CD14-positive monocyte (primary cell): ENCODE measurements around the gene ATXN1. TPM values are rescaled to one million over a fixed set of nuclear protein-coding genes. Genes with fewer than 3 reads are reported as not detected.

Experiments used
- DNase-seq, 3 donors: peaks; one replicate each; pipeline ENCODE4 v3.0.0-alpha.2; 2011 to 2022
- H2AFZ ChIP-seq: 2 replicates; pipeline ENCODE4 v1.6.0; 2012; ENCODE audit warnings: mild to moderate bottlenecking, low read depth, low read length, inconsistent platforms; ENCODE audit not compliant: insufficient read depth, poor library complexity, severe bottlenecking
- H3K27ac ChIP-seq, 2 donors: 1 replicate in 1 of 2; 2 replicates in 1 of 2; pipeline ENCODE4 v1.5.1; 2012 to 2013; ENCODE audit warnings: low read length in 2 of 2, control low read depth in 1 of 2, inconsistent platforms in 1 of 2, low read depth in 1 of 2, mild to moderate bottlenecking in 1 of 2
- H3K27me3 ChIP-seq, 2 donors: one replicate each; pipeline versions ENCODE4 v1.6.0 to v1.6.1; 2011 to 2013; ENCODE audit warnings: low read length in 2 of 2; ENCODE audit not compliant: control insufficient read depth in 2 of 2, insufficient read depth in 2 of 2
- H3K36me3 ChIP-seq, 2 donors: replicated peaks in 1 of 2; 1 replicate in 1 of 2; 2 replicates in 1 of 2; pipeline versions ENCODE4 v1.5.1 to v1.6.1; 2012 to 2013; ENCODE audit warnings: low read length in 2 of 2, control low read depth in 1 of 2, inconsistent platforms in 1 of 2, mild to moderate bottlenecking in 1 of 2; ENCODE audit not compliant: insufficient read depth in 2 of 2, control insufficient read depth in 1 of 2
- H3K4me1 ChIP-seq, 2 donors: 1 replicate in 1 of 2; 2 replicates in 1 of 2; pipeline versions ENCODE4 v1.5.1 to v1.6.1; 2012 to 2013; ENCODE audit warnings: low read length in 2 of 2, control low read depth in 1 of 2, inconsistent platforms in 1 of 2, mild to moderate bottlenecking in 1 of 2, moderate library complexity in 1 of 2; ENCODE audit not compliant: insufficient read depth in 2 of 2, control insufficient read depth in 1 of 2
- H3K4me2 ChIP-seq: replicated peaks from 2 replicates; pipeline ENCODE3; 2012; ENCODE audit warnings: low read length, moderate library complexity, mild to moderate bottlenecking; ENCODE audit not compliant: poor library complexity, severe bottlenecking; ENCODE audit errors: extremely low read depth
- H3K4me3 ChIP-seq, 3 experiments: fragments of 200-600 bp in 1 of 3; sonication (generic) in 1 of 3; replicated peaks in 1 of 3; 1 replicate in 2 of 3; 2 replicates in 1 of 3; pipeline ENCODE4 v1.5.1; 2011 to 2013; ENCODE audit warnings: low read length in 3 of 3, mild to moderate bottlenecking in 3 of 3, control low read depth in 2 of 3, low read depth in 2 of 3, inconsistent platforms in 1 of 3, moderate library complexity in 1 of 3
- H3K79me2 ChIP-seq: 2 replicates; pipeline ENCODE4 v1.6.0; 2012; ENCODE audit warnings: mild to moderate bottlenecking, control low read depth, inconsistent platforms, low read length, moderate library complexity; ENCODE audit not compliant: insufficient read depth
- H3K9ac ChIP-seq: 2 replicates; pipeline ENCODE4 v1.6.0; 2017; ENCODE audit warnings: low read length, mild to moderate bottlenecking; ENCODE audit not compliant: insufficient read depth, poor library complexity, severe bottlenecking
- H3K9me3 ChIP-seq, 2 donors: replicated peaks in 1 of 2; 1 replicate in 1 of 2; 2 replicates in 1 of 2; pipeline versions ENCODE4 v1.5.1 to v1.6.1; 2012 to 2013; ENCODE audit warnings: low read length in 2 of 2, control low read depth in 1 of 2; ENCODE audit not compliant: control insufficient read depth in 1 of 2, insufficient read depth in 1 of 2
- H4K20me1 ChIP-seq: 2 replicates; pipeline ENCODE4 v1.6.0; 2012; ENCODE audit warnings: mild to moderate bottlenecking, low read length, control low read depth, moderate library complexity; ENCODE audit not compliant: insufficient read depth
- H3K27ac Mint-ChIP-seq, 7 donors: one replicate each; pipeline ENCODE4 v1.8.0; 2020; ENCODE audit warnings: mild to moderate bottlenecking in 7 of 7, mixed read lengths in 7 of 7, moderate library complexity in 6 of 7, inconsistent platforms in 2 of 7
- H3K27me3 Mint-ChIP-seq, 3 donors: one replicate each; pipeline ENCODE4 v1.8.0; 2021 to 2022; ENCODE audit warnings: low read depth in 3 of 3, mild to moderate bottlenecking in 3 of 3, mixed read lengths in 3 of 3, moderate library complexity in 3 of 3, inconsistent platforms in 1 of 3
- H3K36me3 Mint-ChIP-seq, 2 donors: one replicate each; pipeline ENCODE4 v1.8.0; 2020; ENCODE audit warnings: mixed read lengths in 2 of 2, inconsistent platforms in 1 of 2, mild to moderate bottlenecking in 1 of 2
- H3K4me1 Mint-ChIP-seq: one replicate; pipeline ENCODE4 v1.8.0; 2020; ENCODE audit warnings: mild to moderate bottlenecking, mixed read lengths
- H3K4me3 Mint-ChIP-seq, 2 donors: one replicate each; pipeline ENCODE4 v1.8.0; 2020; ENCODE audit warnings: mild to moderate bottlenecking in 2 of 2, mixed read lengths in 2 of 2, moderate library complexity in 1 of 2
- H3K9me3 Mint-ChIP-seq, 7 donors: one replicate each; pipeline ENCODE4 v1.8.0; 2020 to 2022; ENCODE audit warnings: mixed read lengths in 7 of 7, mild to moderate bottlenecking in 6 of 7, moderate library complexity in 6 of 7, inconsistent platforms in 2 of 7
- WGBS: methylation state at CpG from one replicate; pipeline ENCODE4 v1.1.5; 2013; ENCODE audit warnings: missing lambda C conversion rate; ENCODE audit not compliant: insufficient coverage; 5-methylcytosine and 5-hydroxymethylcytosine counted together
- intact Hi-C, 2 donors: fragments of 100-400 bp; cut with micrococcal nuclease; formaldehyde crosslinking; loops; one replicate each; pipeline versions ENCODE4 v1.15.0 to v1.15.1; 2023
- polyA plus RNA-seq, 3 donors: library from polyadenylated mRNA; depleted of rRNA in 1 of 3; unstranded in 2 of 3; stranded (reverse) in 1 of 3; fragments of 300-500 nt in 2 of 3; fragments of >200 nt in 1 of 3; fragmentation: Illumina TruSeq in 2 of 3; gene quantifications; 1 replicate in 2 of 3; 2 replicates in 1 of 3; pipeline ENCODE4 v1.2.3, GENCODE V29; 2012 to 2021
- TF ChIP-seq, protein P1 (sequence below): fragments of 200-600 bp; IDR thresholded peaks from one replicate; pipeline ENCODE4 v1.8.0; 2022; ENCODE audit warnings: antibody characterized with exemption, mild to moderate bottlenecking

ATXN1 gene
- polyA plus RNA-seq, 3 donors = 8.8 to 19.1 (median 10.9) TPM

DNA sequence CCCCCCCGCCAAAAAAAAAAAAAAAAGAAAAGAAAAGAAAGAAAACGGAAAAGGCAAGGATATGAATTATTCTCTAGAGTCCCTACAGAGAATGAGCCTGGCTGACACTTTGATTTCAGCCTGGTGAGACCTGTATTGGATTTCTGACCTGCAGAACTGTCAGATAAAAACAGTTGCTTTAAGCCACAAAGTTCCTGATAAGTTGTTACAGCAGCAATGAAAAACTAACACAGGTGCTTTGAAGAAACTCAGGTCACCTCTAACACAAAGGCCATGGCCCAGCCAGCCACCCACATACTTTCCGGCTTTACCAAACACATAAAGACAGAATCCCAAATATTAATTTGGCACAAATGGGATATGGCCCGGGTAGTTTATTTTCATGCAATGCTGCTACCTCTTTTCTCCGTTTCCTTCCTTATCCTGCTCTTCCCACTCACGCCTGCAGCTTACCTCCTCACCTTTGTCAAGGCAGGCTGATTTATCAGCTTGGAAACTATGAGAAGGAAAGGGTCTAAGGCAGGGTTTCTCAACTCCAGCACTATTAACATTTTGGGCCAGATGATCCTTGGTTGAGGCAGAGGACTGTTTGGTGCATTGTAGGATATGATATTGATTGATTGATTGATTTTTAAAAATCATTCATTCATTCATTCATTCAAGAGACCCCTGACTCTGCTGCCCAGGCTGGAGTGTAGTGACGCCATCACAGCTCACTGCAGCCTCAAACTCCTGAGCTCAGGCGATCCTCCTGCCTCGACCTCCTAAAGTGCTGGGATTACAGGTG lies 88.1 kb downstream of the ATXN1 start:
- intact Hi-C loops = no loop called here

More for the DNA sequence above, 88.1 kb downstream of the ATXN1 start:
- H3K9me3 ChIP-seq = no peaks in the 10 kb centered on the region
- H3K4me1 ChIP-seq = peaks cover 35 to 48% of the 10 kb centered on the region in 2 donors
- H3K4me3 Mint-ChIP-seq = no peak overlapping the region
- H3K4me2 ChIP-seq = no peak overlapping the region
- H3K27ac Mint-ChIP-seq = peak overlapping the region in 3 of 7 donors; percentile 26 to 75 (median 50)
- H3K4me1 Mint-ChIP-seq = peaks cover 53% of the 10 kb centered on the region
- H3K36me3 Mint-ChIP-seq = peaks cover 5 to 10% of the 10 kb centered on the region in 2 donors
- no peaks in the 10 kb centered on the region for H4K20me1 ChIP-seq
- peaks cover 45% of the 10 kb centered on the region for H3K79me2 ChIP-seq
- DNase-seq = no peak
- TF ChIP-seq, protein P1, sequence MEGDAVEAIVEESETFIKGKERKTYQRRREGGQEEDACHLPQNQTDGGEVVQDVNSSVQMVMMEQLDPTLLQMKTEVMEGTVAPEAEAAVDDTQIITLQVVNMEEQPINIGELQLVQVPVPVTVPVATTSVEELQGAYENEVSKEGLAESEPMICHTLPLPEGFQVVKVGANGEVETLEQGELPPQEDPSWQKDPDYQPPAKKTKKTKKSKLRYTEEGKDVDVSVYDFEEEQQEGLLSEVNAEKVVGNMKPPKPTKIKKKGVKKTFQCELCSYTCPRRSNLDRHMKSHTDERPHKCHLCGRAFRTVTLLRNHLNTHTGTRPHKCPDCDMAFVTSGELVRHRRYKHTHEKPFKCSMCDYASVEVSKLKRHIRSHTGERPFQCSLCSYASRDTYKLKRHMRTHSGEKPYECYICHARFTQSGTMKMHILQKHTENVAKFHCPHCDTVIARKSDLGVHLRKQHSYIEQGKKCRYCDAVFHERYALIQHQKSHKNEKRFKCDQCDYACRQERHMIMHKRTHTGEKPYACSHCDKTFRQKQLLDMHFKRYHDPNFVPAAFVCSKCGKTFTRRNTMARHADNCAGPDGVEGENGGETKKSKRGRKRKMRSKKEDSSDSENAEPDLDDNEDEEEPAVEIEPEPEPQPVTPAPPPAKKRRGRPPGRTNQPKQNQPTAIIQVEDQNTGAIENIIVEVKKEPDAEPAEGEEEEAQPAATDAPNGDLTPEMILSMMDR = no peak
- no peak overlapping the region for H3K27ac ChIP-seq
- no peaks in the 10 kb centered on the region for H3K9me3 Mint-ChIP-seq
- WGBS = 93% methylated on average over 5 of the region's 9 CpGs
- H3K9ac ChIP-seq = no peak overlapping the region
- H3K27me3 Mint-ChIP-seq = no peaks in the 10 kb centered on the region
- H2AFZ ChIP-seq = no peak overlapping the region
- H3K4me3 ChIP-seq = no peak overlapping the region
- H3K27me3 ChIP-seq = no peaks in the 10 kb centered on the region
- no peaks in the 10 kb centered on the region for H3K36me3 ChIP-seq
